HepG2 (cell line): ENCODE results near the gene SFT2D1. TPM values are rescaled to one million over a fixed set of nuclear protein-coding genes. Genes with fewer than 3 reads are reported as not detected.

Experiments
- ATAC-seq: fragments of 200-7000 bp; cut with Tn5 transposase; 3 replicates; pipeline ENCODE4 v1.9.1; 2020; ENCODE audit warnings: mild to moderate bottlenecking, moderate library complexity
- BruUV-seq: library from RNA; stranded (reverse); fragments of 400-500 nt; replicated peaks from 2 replicates; lab custom pipeline; 2021; lab: Mats Ljungman, UMichigan
- CTCF ChIA-PET: fragments of 300-600 bp; formaldehyde crosslinking; extraction: SDS; loops from one replicate; lab custom pipeline; 2021; ENCODE audit warnings: low total read pairs, inconsistent platforms, low intra/inter-chr PET ratio; lab: Yijun Ruan, JAX
- POLR2A ChIA-PET: fragments of 350-600 bp; sonication (Branson Sonifier 250); formaldehyde crosslinking; loops from one replicate; lab custom pipeline; 2020; ENCODE audit warnings: antibody characterized with exemption, inconsistent platforms; lab: Yijun Ruan, JAX
- DNase-seq: peaks from one replicate; pipeline ENCODE4 v3.0.0-alpha.2; 2015; ENCODE audit warnings: low spot score
- FAIRE-seq: peaks from 3 replicates; lab custom pipeline; 2011; peaks lifted over from hg19 to GRCh38; lab: Jason Lieb, UNC
- H2AFZ ChIP-seq: one replicate; pipeline ENCODE4 v1.6.1; 2011; ENCODE audit warnings: low read length, inconsistent platforms
- H3K27ac ChIP-seq: fragments of 300-600 bp; 3 replicates; pipeline ENCODE4 v1.8.0; 2011; ENCODE audit warnings: mixed run types, mild to moderate bottlenecking, mixed read lengths, low read length, inconsistent platforms; ENCODE audit not compliant: insufficient read depth; ENCODE audit errors: extremely low read length
- H3K27me3 ChIP-seq, 2 experiments: fragments of 200-600 bp in 1 of 2; 2 replicates in 1 of 2; 3 replicates in 1 of 2; pipeline versions ENCODE4 v1.6.0 to v1.8.0; 2011; ENCODE audit warnings: low read length in 2 of 2, mild to moderate bottlenecking in 2 of 2, moderate library complexity in 2 of 2, inconsistent platforms in 1 of 2; ENCODE audit not compliant: insufficient read depth in 2 of 2, control insufficient read depth in 1 of 2
- H3K36me3 ChIP-seq, 2 experiments: fragments of 200-600 bp in 1 of 2; replicated peaks in 1 of 2; 2 replicates in 1 of 2; 3 replicates in 1 of 2; pipeline versions ENCODE4 v1.5.1 to v1.8.0; 2011; ENCODE audit warnings: low read length in 2 of 2, inconsistent platforms in 1 of 2; ENCODE audit not compliant: insufficient read depth in 2 of 2, control insufficient read depth in 1 of 2
- H3K4me1 ChIP-seq: 2 replicates; pipeline ENCODE4 v1.5.1; 2012; ENCODE audit warnings: low read length, inconsistent platforms; ENCODE audit not compliant: insufficient read depth
- H3K4me2 ChIP-seq: 2 replicates; pipeline ENCODE4 v1.6.0; 2011; ENCODE audit warnings: low read depth, low read length, inconsistent platforms
- H3K4me3 ChIP-seq, 3 experiments: fragments of 200-600 bp in 1 of 3; sonication (generic), shearing (Covaris generic) in 1 of 3; replicated peaks in 1 of 3; 2 replicates each; pipeline ENCODE4 v1.5.1; 2011 to 2016; ENCODE audit warnings: low read length in 3 of 3, inconsistent platforms in 2 of 3, low read depth in 2 of 3, mild to moderate bottlenecking in 2 of 3, control low read depth in 1 of 3, mixed read lengths in 1 of 3; ENCODE audit not compliant: insufficient read depth in 1 of 3
- H3K79me2 ChIP-seq: one replicate; pipeline ENCODE4 v1.6.1; 2011; ENCODE audit warnings: low read length, inconsistent platforms; ENCODE audit not compliant: insufficient read depth
- H3K9ac ChIP-seq: 2 replicates; pipeline ENCODE4 v1.6.0; 2011; ENCODE audit warnings: mild to moderate bottlenecking, low read depth, low read length, inconsistent platforms; ENCODE audit not compliant: insufficient read depth
- H3K9me3 ChIP-seq: 2 replicates; pipeline ENCODE4 v1.5.1; 2012; ENCODE audit warnings: mild to moderate bottlenecking, low read length
- H4K20me1 ChIP-seq: 2 replicates; pipeline ENCODE4 v1.6.0; 2011; ENCODE audit warnings: inconsistent platforms, mild to moderate bottlenecking, low read length, moderate library complexity; ENCODE audit not compliant: insufficient read depth
- KMT2B ChIP-seq: IDR thresholded peaks from 2 replicates; pipeline ENCODE4 v1.6.1; 2016; ENCODE audit warnings: missing genetic modification reagents, missing compliant biosample characterization
- MNT ChIP-seq: fragments of 450-650 bp; IDR thresholded peaks from 2 replicates; pipeline ENCODE4 v1.6.1; 2016
- TCF12 ChIP-seq, 2 experiments: fragments of 450-650 bp in 1 of 2; sonication (generic) in 1 of 2; formaldehyde crosslinking in 1 of 2; IDR thresholded peaks; 2 replicates each; pipeline versions ENCODE4 v1.6.1 to v1.8.0; 2017 to 2022; ENCODE audit warnings: antibody characterized with exemption in 1 of 2, mild to moderate bottlenecking in 1 of 2, missing genetic modification reagents in 1 of 2, moderate library complexity in 1 of 2
- ZFAT ChIP-seq: sonication (generic); formaldehyde crosslinking; conservative IDR thresholded peaks from 2 replicates; pipeline ENCODE4 v1.8.1; 2023; ENCODE audit warnings: missing genetic modification reagents, inconsistent platforms
- ZNF563 ChIP-seq: sonication (generic); formaldehyde crosslinking; IDR thresholded peaks from 2 replicates; pipeline ENCODE4 v1.8.0; 2022; ENCODE audit warnings: mild to moderate bottlenecking, moderate library complexity, missing genetic modification reagents
- ZNF646 ChIP-seq: sonication (generic); formaldehyde crosslinking; IDR thresholded peaks from 2 replicates; pipeline ENCODE4 v1.9.0; 2021; ENCODE audit warnings: mild to moderate bottlenecking, missing genetic modification reagents
- WGBS: methylation state at CpG from one replicate; pipeline ENCODE4 v1.1.6; 2017; ENCODE audit warnings: low lambda C conversion rate; 5-methylcytosine and 5-hydroxymethylcytosine counted together
- in situ Hi-C: cut with HindIII; loops from 2 replicates; pipeline ENCODE4 v1.10.0; 2017; ENCODE audit warnings: low pct_unique_long_range_greater_than_20kb; ENCODE audit not compliant: extremely low pct_ligation_motif_present
- intact Hi-C: fragments of 100-400 bp; cut with micrococcal nuclease; formaldehyde crosslinking; loops from one replicate; pipeline ENCODE4 v1.10.0; 2022; ENCODE audit not compliant: unreplicated experiment
- polyA plus RNA-seq, 8 experiments: library from polyadenylated mRNA; depleted of rRNA in 3 of 8; stranded (reverse) in 7 of 8; unstranded in 1 of 8; fragments of >200 nt; fragmentation: Illumina TruSeq in 4 of 8; extraction: Trizol in 4 of 8; gene quantifications; 2 replicates each; pipeline versions ENCODE4 v1.2.1 to v1.2.3, GENCODE V29; 2011 to 2016; ENCODE audit warnings: low read depth in 4 of 8, missing spikeins in 1 of 8, mixed read lengths in 1 of 8; ENCODE audit not compliant: insufficient read depth in 1 of 8
- total RNA-seq, 5 experiments: library from RNA; depleted of rRNA; stranded (reverse); fragments of >200 nt; fragmentation: Illumina TruSeq; extraction: Trizol; gene quantifications; 2 replicates each; pipeline ENCODE4 v1.2.3, GENCODE V29; 2016; ENCODE audit warnings: low read depth in 1 of 5

The SFT2D1 gene
- total and polyA plus RNA-seq, 2 of the 13 experiments (the other 11 are each of a cell fraction or from before 2014, with no cell fraction given), result 115 to 147 TPM

GRCh38 chr6:166281104-166281503, 61.2 kb downstream of the SFT2D1 start:
- DNase-seq (no peak), FAIRE-seq (no peak), ATAC-seq (no peak)
- in situ Hi-C loops, result no loop called here
- H3K9ac ChIP-seq, result no peak overlapping the region
- no peak overlapping the region for H3K4me3 ChIP-seq
- intact Hi-C loops, result no loop called here
- no peaks in the 10 kb centered on the region for H3K36me3 ChIP-seq
- ChIA-PET POLR2A (no interaction called here), CTCF (no interaction called here)
- H3K9me3 ChIP-seq, result no peaks in the 10 kb centered on the region
- H4K20me1 ChIP-seq, result no peaks in the 10 kb centered on the region
- no peak overlapping the region for H3K27ac ChIP-seq
- no peaks in the 10 kb centered on the region for H3K79me2 ChIP-seq
- BruUV-seq, result no TSS peak
- no peak overlapping the region for H3K4me2 ChIP-seq
- no peak overlapping the region for H2AFZ ChIP-seq
- WGBS, result 46% methylated on average over 9 of the region's 9 CpGs
- peaks cover 0 to 53% of the 10 kb centered on the region in 2 experiments; a peak in 3 of 5 replicates for H3K27me3 ChIP-seq
- peaks cover 3% of the 10 kb centered on the region; the same call in 1 of the 2 replicates for H3K4me1 ChIP-seq
- no peak for TF ChIP-seq ZNF563
- no peak for TF ChIP-seq ZFAT (CRISPR knock-in tag)
- TF ChIP-seq KMT2B (CRISPR knock-in tag), result no peak

GRCh38 chr6:166279393-166279679, 63.0 kb downstream of the SFT2D1 start:
- H2AFZ ChIP-seq, result no peak overlapping the region
- TF ChIP-seq TCF12 (IDR thresholded peaks at IDR 0.05), result no peak
- TF ChIP-seq TCF12 (CRISPR knock-in tag; IDR thresholded peaks at IDR 0.05), result no peak
- TF ChIP-seq ZNF646 (CRISPR knock-in tag), result peak; percentile 85; the same call in 1 of the 2 replicates
- peak; percentile 57 for TF ChIP-seq MNT
- ChIA-PET POLR2A (no interaction called here), CTCF (no interaction called here)
- no peaks in the 10 kb centered on the region for H4K20me1 ChIP-seq
- H3K36me3 ChIP-seq, result no peaks in the 10 kb centered on the region
- peaks cover 2 to 41% of the 10 kb centered on the region in 2 experiments; a peak in 4 of 5 replicates for H3K27me3 ChIP-seq
- BruUV-seq, result no TSS peak
- H3K27ac ChIP-seq, result no peak overlapping the region
- DNase-seq (no peak), FAIRE-seq (no peak), ATAC-seq (no peak)
- no peak overlapping the region for H3K4me3 ChIP-seq
- no peak overlapping the region for H3K9ac ChIP-seq
- in situ Hi-C loops, result loop anchor here (5.0 kb wide), 1 partner anchor 123 kb away; no protein-coding TSS in a partner anchor
- no peaks in the 10 kb centered on the region for H3K79me2 ChIP-seq
- H3K4me1 ChIP-seq, result peaks cover 7% of the 10 kb centered on the region; the same call in 1 of the 2 replicates
- intact Hi-C loops, result loop anchor here (5.0 to 10.0 kb wide), 3 partner anchors 103 to 313 kb away; partner anchors contain the start of gene MPC1
- H3K9me3 ChIP-seq, result no peaks in the 10 kb centered on the region
- H3K4me2 ChIP-seq, result no peak overlapping the region
- 43% methylated on average over 1 of the region's 1 CpG for WGBS
